ENCODE results near the gene CNTN3.

CNTN3 gene

DNA sequence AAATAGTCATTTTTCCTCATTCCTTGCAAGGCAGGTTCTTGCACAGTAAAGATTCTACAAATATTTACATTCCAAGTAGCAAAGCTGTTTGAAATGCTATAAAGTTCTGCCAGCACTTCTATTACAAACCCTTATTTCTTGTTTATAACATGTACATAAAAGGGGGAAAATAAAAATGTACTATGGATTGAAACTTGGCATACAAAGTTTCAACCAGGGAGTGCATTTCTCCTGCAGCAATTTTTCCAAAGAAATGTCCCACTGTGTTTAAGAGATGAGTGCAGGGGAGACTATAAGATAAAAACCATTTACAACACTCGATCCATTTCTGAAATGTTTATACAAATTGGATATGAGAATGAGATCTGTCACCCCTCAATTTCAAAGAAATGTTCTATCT, 3.3 kb downstream of the CNTN3 start:
- no peak for DNase-seq (ENCODE audit: low read depth in 2 of 3, low spot score in 1 of 3)

DNA sequence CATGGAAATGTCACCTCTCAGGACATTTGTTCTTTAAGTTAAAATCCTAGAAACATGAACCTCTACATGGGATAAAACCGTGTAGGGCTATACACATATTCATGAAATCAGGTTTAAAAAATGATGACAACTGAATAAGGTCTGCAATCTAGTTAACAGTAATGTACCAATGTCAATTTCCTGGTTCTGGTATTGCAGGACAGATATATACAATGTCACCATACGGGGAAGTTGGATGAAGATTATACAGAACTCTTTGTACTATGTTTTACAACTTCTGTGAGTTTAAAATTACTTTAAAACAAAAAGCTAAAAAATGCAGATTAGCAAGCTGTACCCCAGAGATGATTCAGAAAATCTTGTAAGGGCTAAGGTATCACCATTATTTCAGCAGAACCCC, 6.7 kb downstream of the CNTN3 start:
- DNase-seq (ENCODE audit: low read depth in 2 of 3, low spot score in 1 of 3), result no peak

DNA sequence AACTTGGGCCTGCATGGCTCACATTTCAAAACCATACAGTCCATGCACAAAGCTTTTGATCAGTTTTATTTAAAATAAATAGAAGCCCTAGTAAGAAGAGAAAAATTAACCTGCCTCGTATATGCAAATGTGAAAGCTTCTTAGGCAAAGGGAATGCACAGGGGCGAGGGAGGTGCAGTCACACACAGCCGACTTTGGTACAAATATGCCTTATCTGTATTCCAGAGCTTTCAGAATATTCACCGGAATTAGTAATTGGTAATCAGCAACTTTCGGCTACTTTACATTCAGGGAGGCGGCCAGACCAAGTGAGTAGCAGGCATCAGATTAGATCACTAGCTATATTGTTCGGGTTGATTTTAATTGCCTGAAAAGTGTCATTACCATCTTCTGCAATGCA, 7.5 kb downstream of the CNTN3 start:
- no peak for DNase-seq (ENCODE audit: low read depth in 2 of 3, low spot score in 1 of 3)

DNA sequence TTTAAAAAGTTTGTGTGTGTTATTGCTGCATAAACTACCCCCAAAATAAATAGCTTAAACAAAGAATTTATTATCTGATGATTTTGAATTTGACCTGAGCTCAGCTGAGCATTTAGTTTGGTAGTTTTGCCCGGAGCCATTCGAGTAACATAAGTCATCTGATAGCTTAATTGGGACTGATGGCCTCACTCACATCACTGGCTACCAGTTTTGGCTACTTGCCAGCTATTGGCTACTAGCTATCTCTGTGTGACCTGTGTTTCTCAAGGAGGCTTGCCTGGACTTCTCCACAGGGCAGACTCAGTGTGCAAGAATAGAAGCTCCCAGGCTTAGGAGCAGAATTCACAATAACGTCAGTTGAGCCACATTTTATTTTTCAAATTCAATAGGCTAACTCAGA, 9.0 kb downstream of the CNTN3 start:
- DNase-seq (ENCODE audit: low read depth in 2 of 3, low spot score in 1 of 3), result no peak

DNA sequence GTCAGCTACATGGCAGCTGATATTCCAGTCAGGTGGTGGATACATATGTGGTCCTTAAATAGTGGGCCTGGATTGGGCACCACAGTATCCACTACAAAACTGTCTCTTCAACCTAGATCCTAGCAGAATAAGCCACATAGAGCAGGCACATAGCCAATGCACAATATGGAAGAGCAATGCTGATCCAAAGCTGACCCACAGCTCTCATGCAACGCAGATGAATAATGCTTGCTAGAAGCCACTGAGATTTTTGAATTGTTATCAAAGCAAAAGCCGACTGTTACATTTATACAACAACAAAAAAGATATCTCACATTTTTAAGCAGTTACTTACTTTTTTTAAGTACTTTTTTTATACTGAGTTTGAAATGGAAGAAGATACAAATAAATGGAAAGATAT, 11.2 kb downstream of the CNTN3 start:
- no peak for DNase-seq (ENCODE audit: low read depth in 2 of 3, low spot score in 1 of 3)

DNA sequence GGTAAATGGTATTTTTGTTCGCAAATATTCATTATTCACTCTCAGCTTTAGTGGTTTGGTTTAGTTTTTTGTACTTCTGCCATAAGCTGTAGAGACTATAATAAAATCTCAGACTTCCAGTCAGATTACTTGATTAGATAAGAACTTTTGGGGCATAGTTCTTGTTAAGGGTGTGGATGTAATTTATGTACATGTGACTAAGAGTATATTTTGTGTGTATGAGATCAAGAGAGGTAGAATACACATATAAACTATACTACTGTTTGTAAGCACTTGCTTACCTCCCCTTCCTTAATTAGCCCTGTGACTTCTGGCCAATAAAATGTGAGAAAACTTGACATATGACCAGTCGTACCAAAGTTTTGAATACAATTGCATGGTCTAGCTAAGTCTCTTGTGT, 12.0 kb downstream of the CNTN3 start:
- DNase-seq (ENCODE audit: low read depth in 2 of 3, low spot score in 1 of 3), result no peak

DNA sequence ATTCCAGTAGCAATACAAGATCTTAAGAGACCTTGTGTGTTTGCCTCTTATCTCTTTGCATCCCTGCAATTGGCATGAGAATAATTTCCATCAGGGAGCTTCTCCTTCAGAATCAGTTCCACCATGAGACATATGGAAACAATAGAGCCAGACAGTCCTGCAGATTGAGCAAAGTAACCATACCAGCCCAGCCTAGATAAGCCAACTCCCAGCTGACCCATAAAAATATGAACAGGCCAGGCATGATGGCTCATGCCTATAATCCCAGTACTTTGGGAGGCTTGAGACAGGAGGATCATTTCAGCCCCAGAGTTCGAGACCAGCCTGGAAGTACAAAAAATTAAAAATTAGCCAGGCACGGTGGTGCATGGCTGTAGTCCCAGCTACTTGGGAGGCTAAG, 12.7 kb downstream of the CNTN3 start:
- DNase-seq (ENCODE audit: low read depth in 2 of 3, low spot score in 1 of 3), result no peak

DNA sequence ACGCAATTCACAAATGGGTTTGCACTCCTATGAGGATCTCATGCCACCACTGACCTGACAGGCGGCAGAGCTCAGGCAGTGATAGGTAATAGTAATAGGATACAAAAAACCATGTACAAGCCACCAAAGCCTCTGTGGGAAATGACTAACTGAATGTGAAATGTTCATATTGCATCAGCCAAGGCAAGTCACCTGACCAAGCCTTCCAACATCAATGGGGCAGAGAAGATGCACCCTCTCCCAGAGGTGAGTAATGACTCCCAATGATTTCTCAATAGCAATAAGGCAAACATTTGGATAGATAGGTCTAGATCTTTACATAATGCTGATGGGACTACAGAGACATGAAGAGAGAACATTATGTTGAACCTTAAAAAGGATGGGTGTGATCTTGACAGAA, 14.9 kb downstream of the CNTN3 start:
- DNase-seq (ENCODE audit: low read depth in 2 of 3, low spot score in 1 of 3), result no peak

DNA sequence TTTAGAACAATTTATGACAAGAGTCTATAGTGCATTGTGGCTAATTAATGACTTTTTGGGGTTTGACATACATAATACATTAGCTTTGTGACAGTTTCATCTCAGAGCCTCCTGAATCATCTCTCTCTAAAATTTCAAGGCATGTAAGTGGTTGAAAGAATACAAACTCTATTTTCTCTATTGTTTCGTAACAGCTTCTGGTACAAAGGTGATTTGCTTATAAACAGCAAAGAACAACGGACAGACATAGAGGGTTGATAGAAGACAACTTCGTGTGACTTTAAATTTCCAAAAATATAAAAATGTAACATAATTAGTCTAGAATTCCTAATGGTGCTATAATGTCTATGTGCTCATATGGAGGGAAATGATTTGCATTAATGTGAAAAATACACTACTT, 21.3 kb downstream of the CNTN3 start:
- no peak for DNase-seq (ENCODE audit: low read depth in 2 of 3, low spot score in 1 of 3)

DNA sequence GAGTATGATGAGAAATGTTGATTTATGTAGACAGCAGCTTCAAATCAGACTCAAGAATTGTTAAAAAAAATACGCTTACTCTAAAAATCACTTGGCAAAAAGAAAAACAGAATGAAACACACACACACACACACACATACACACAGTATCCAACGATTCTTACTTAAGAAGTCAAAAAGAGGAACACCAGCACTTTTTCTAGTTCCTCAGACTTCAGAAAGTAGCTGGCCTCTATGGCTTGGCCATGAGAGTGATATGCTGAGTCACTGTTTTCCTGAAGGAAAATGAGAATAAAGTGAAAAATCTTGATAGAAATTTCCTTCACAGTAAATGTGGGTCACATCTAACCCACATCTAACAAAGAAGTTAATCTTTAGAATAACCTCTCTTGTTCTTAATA, 22.1 kb downstream of the CNTN3 start:
- DNase-seq (ENCODE audit: low read depth in 2 of 3, low spot score in 1 of 3), result no peak

DNA sequence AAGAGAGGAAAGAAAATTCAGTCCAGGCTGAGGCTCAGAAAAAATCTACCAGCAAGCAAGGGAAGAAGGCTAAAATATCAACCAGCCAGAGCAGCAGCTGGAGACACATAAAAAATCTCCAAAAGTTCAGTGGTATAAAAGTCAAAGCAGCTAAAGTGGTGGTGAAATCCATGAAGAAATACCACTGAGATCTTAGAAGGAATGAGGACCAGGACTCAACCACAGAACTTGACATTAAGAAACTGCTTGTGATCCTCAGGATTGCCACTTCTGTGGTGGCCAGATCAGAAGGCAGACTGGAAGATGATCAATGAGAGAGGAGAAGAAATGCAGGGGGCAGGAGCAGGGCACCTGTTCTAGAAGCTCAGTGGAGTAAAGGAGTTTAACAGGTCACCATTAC, 22.5 kb downstream of the CNTN3 start:
- DNase-seq (ENCODE audit: low read depth in 2 of 3, low spot score in 1 of 3), result no peak

DNA sequence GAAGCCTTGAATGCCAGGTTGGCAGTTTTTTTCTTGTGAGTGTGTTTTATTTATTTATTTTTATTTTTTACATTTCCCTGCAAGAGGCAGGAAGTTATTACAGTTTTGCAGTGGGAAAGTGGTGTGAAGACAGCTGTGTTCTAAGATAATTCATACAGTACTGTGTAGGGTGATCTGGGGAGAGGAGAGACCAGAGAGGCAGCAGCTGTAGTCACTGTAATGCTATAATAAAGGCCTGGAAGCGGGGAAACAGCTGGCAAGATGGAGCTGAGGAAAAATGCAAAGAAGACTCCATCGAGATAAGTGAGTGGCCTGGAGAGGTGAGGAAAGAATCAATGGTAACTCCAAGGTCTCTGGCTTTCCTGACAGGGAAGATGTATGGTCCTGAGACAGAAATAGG, 23.1 kb downstream of the CNTN3 start:
- no peak for DNase-seq (ENCODE audit: low read depth in 2 of 3, low spot score in 1 of 3)

DNA sequence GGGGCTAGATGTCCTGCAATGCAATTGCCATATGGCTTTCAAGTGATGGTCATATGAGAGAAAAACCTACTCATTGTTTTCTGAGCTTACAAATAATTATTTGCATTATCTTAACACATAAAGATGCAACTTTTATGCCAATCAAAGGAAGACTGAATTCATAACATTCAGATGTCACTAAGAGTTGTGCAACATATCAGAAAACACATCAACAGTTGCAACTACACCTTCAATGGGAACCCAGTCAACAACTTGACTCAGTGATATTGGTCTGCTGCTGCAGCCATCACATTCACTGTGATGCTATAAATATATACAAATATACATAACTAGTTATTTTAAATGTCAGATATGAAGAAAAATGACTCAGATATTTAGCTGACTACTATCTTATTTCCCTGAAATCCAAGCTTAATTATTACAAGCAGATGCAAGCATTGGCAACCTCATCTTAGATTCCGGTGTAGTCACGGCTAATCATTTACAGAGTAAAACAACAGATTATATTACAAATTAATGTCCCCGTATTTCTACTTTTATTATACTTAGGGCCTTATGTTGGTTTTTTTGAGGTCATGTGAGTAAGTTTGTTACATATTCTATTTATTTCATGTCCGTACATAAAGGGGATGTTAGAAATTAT, 23.7 kb downstream of the CNTN3 start:
- no peak for DNase-seq (ENCODE audit: low read depth in 2 of 3, low spot score in 1 of 3)

DNA sequence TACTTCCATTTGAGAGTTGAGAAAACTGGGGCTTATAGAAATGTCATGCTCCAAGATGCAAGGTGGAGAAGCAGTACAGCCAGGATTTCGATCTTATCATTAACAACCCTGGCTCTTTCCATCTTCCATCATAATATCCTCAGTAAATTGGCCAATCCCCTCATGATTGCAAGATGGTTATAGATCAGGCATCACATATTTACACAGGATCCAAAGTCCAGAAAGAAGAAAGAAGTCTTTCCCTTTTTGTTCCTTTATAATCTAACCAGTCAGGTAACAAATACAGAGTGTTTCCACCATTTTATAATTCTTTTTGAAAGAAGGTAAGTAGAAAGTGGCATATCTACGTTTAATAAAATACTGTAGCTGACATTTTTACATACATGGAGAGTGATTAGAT, 29.7 kb downstream of the CNTN3 start:
- no peak for DNase-seq (ENCODE audit: low read depth in 2 of 3, low spot score in 1 of 3)

DNA sequence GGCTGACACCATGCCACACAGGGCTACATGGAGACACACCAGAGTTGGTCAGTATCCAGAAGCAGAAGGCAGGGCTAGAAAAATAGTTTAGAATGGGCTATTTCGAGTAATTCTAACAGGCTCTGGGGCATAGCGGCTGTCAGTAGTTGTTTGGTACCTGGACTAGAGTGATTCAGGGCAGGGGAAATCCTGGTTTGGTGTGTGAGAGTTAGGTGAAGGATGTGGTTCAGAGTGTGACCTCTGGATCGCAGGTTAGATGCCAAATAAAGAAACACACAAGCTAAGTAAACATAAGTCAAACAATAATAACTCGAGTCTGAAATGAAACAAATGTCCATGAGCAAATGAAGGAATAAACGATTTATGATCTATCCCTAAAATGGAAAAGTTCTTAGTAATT, 31.5 kb downstream of the CNTN3 start:
- DNase-seq (ENCODE audit: low read depth in 2 of 3, low spot score in 1 of 3), result no peak

DNA sequence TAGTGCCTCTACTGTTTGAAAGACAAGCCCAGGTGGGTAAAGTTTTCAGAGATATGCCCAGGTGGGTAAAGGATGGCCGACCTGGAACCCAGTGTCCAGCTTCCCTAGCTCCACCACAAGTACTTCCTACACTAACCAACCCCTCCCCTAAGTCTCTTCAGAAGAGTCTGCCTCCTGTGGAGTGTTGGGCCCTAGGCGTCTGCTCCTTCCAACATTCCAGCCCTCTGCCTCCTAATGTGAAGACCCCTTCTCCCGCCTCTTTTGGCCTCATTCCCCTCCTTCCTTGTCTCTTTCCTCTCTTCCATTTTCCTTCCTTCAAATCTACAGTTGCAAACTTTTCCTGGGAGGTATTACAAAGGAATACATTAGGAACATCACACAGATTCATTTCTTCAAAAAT, 38.6 kb downstream of the CNTN3 start:
- DNase-seq (ENCODE audit: low read depth in 2 of 3, low spot score in 1 of 3), result no peak

DNA sequence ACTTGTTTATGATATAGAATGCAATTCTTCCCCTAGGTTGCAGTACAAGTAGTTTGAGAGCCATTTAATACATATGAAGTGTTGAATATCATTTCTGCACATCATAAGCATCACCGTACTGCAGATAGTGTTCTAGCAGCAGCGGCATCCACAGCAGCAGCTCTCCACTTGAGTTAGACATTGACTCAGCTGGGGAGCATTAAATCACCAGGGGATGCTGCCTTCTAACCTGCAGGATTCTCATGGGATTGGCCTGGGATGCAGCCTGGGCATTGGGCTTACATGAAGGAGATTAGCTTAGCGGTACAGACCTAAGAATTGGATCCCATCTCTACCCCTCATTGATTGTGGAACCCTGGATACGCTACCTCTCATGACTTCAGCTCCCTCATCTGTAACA, 43.3 kb downstream of the CNTN3 start:
- no peak for DNase-seq (ENCODE audit: low read depth in 2 of 3, low spot score in 1 of 3)
